A673 (cell line): Measurements from ENCODE around the gene LGALS12.

Experiments used
- CTCF ChIP-seq: fragments of 300-800, 200-600 bp; sonication (generic); conservative IDR thresholded peaks from 2 replicates; pipeline ENCODE4 v1.5.1; 2017; ENCODE audit warnings: low read depth, mild to moderate bottlenecking, antibody characterized with exemption, low read length, moderate library complexity, mixed read lengths
- EZH2 ChIP-seq: fragments of 200-600 bp; sonication (generic); IDR thresholded peaks from 2 replicates; pipeline ENCODE4 v1.6.1; 2017; ENCODE audit warnings: borderline replicate concordance, low read depth, mild to moderate bottlenecking, mixed read lengths, antibody characterized with exemption, low read length; ENCODE audit not compliant: poor library complexity, severe bottlenecking

- TF ChIP-seq CTCF, result no peak
- TF ChIP-seq EZH2, result no peak
Measured at GRCh38 chr11:63554877-63555223, 49.0 kb downstream of the LGALS12 start.
